Neuronal stem cell (in vitro differentiated cells): Measurements from ENCODE around the gene DLG2. TPM values are rescaled to one million over a fixed set of nuclear protein-coding genes. Genes with fewer than 3 reads are reported as not detected.
"Not testable (repeated sequence)": the region's sequence is repeated elsewhere in the genome, so short reads cannot be mapped to it uniquely, and the experiment has no call there.

Experiments used
- DNase-seq: peaks from one replicate; pipeline ENCODE4 v3.0.0-alpha.2; 2013; ENCODE audit warnings: low spot score
- H2AFZ ChIP-seq: one replicate; pipeline ENCODE4 v1.6.1; 2013; ENCODE audit warnings: mild to moderate bottlenecking, low read length, inconsistent platforms
- H2AK5ac ChIP-seq: 2 replicates; pipeline ENCODE4 v1.6.1; 2013; ENCODE audit warnings: low read depth, mild to moderate bottlenecking, inconsistent platforms, low read length, moderate library complexity, mixed read lengths
- H2BK120ac ChIP-seq: 2 replicates; pipeline ENCODE4 v1.6.1; 2013; ENCODE audit warnings: low read depth, mild to moderate bottlenecking, inconsistent platforms, low read length, moderate library complexity, mixed read lengths
- H2BK12ac ChIP-seq: one replicate; pipeline ENCODE4 v1.6.1; 2013; ENCODE audit warnings: low read length, inconsistent platforms
- H2BK15ac ChIP-seq: 2 replicates; pipeline ENCODE4 v1.6.1; 2013; ENCODE audit warnings: mild to moderate bottlenecking, low read length, inconsistent platforms, mixed read lengths
- H2BK5ac ChIP-seq: one replicate; pipeline ENCODE4 v1.6.1; 2013; ENCODE audit warnings: inconsistent platforms, mild to moderate bottlenecking, low read length, moderate library complexity
- H3K14ac ChIP-seq: one replicate; pipeline ENCODE4 v1.6.1; 2013; ENCODE audit warnings: low read length, inconsistent platforms
- H3K18ac ChIP-seq: 2 replicates; pipeline ENCODE4 v1.6.1; 2013; ENCODE audit warnings: low read length, inconsistent platforms
- H3K23ac ChIP-seq: 2 replicates; pipeline ENCODE4 v1.6.1; 2013; ENCODE audit warnings: low read depth, mild to moderate bottlenecking, mixed read lengths, low read length, inconsistent platforms; ENCODE audit not compliant: poor library complexity
- H3K27ac ChIP-seq: replicated peaks from 3 replicates; pipeline ENCODE4 v1.5.1; 2013; ENCODE audit warnings: low read length, inconsistent platforms
- H3K27me3 ChIP-seq, 3 experiments: 2 replicates each; pipeline ENCODE4 v1.6.1; 2013; ENCODE audit warnings: low read length in 3 of 3, mild to moderate bottlenecking in 2 of 3, inconsistent platforms in 1 of 3, low read depth in 1 of 3, mixed read lengths in 1 of 3, moderate library complexity in 1 of 3; ENCODE audit not compliant: control insufficient read depth in 3 of 3, insufficient read depth in 3 of 3
- H3K36me3 ChIP-seq, 2 donors: replicated peaks in 1 of 2; 2 replicates each; pipeline ENCODE4 v1.6.1; 2013; ENCODE audit warnings: low read length in 2 of 2; ENCODE audit not compliant: control insufficient read depth in 2 of 2, insufficient read depth in 2 of 2
- H3K4ac ChIP-seq: 2 replicates; pipeline ENCODE4 v1.6.1; 2013; ENCODE audit warnings: inconsistent platforms, mild to moderate bottlenecking, low read length, moderate library complexity
- H3K4me1 ChIP-seq, 2 donors: 1 replicate in 1 of 2; 2 replicates in 1 of 2; pipeline ENCODE4 v1.6.1; 2013; ENCODE audit warnings: low read length in 2 of 2, low read depth in 1 of 2; ENCODE audit not compliant: control insufficient read depth in 2 of 2, insufficient read depth in 1 of 2
- H3K4me2 ChIP-seq: one replicate; pipeline ENCODE4 v1.6.1; 2013; ENCODE audit warnings: mild to moderate bottlenecking, low read length, inconsistent platforms; ENCODE audit not compliant: insufficient read depth, poor library complexity, severe bottlenecking
- H3K4me3 ChIP-seq, 2 donors: 2 replicates each; pipeline ENCODE4 v1.5.1; 2013; ENCODE audit warnings: low read length in 2 of 2, mild to moderate bottlenecking in 2 of 2, inconsistent platforms in 1 of 2, moderate library complexity in 1 of 2
- H3K79me1 ChIP-seq: one replicate; pipeline ENCODE4 v1.6.1; 2013; ENCODE audit warnings: low read depth, mild to moderate bottlenecking, inconsistent platforms, low read length, moderate library complexity
- H3K9ac ChIP-seq: one replicate; pipeline ENCODE4 v1.6.1; 2013; ENCODE audit warnings: mild to moderate bottlenecking, low read depth, low read length, inconsistent platforms; ENCODE audit not compliant: poor library complexity
- H3K9me3 ChIP-seq, 2 donors: replicated peaks in 1 of 2; 2 replicates each; pipeline versions ENCODE3 to v1.6.1; 2013; ENCODE audit warnings: low read length in 2 of 2, mild to moderate bottlenecking in 2 of 2, inconsistent platforms in 1 of 2, low read depth in 1 of 2, mixed read lengths in 1 of 2, moderate library complexity in 1 of 2; ENCODE audit not compliant: control insufficient read depth in 2 of 2, insufficient read depth in 1 of 2
- H4K8ac ChIP-seq: one replicate; pipeline ENCODE4 v1.6.1; 2013; ENCODE audit warnings: low read depth, mild to moderate bottlenecking, inconsistent platforms, low read length, moderate library complexity
- H4K91ac ChIP-seq: one replicate; pipeline ENCODE4 v1.6.1; 2013; ENCODE audit warnings: low read length, low read depth, mild to moderate bottlenecking, inconsistent platforms; ENCODE audit not compliant: poor library complexity
- WGBS, 2 donors: extraction: QIAGEN DNeasy Blood & Tissue Kit; methylation state at CpG; one replicate each; pipeline ENCODE4 v1.1.7; 2013; ENCODE audit warnings: missing lambda C conversion rate in 2 of 2, mixed read lengths in 1 of 2; ENCODE audit not compliant: insufficient read length in 2 of 2, insufficient replicate concordance in 1 of 2; ENCODE audit errors: extremely low coverage in 2 of 2; 5-methylcytosine and 5-hydroxymethylcytosine counted together
- polyA plus RNA-seq, 2 experiments: library from polyadenylated mRNA; stranded (reverse); fragments of 200-250 nt; gene quantifications; one replicate each; pipeline ENCODE4 v1.2.3, GENCODE V29; 2013

DLG2 gene
- polyA plus RNA-seq (2013, experiment 1 of 2), result 1.2 TPM
- polyA plus RNA-seq (2013, experiment 2 of 2), result 1.6 TPM

DNA sequence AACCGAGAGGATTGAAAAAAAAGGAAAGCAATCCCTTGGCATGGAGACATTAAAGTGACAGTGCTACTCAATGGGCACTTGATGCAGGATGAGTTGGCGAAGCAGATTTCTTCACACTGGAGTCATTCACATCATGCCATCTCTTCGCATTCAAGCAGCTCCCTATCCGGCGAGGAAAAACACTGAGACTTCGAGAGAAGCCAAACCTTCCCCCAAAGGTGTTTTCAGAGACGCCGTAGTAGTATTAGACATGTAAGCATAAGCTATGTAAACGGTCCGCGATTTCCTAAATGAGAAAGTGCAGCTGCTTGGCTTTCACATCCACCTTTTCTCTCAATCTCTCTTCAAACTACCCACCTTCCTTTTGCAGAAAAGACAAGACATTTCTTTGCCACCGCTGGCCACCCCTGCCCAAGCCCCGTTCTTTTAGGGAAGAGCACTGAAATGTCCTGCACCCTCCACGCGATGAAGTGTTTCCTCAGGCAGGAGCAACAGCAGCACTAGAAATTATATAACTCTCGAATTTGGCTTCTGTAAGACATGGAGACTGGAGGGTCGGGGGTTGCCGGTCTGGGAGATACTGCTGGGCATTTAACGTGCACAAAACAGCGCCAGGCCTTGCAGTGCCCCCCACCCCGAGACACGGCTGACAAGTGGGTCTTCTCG, at the start of gene DLG2:
TSS of gene DLG2 (minus strand) at position 13 of the 666 bp plus-strand sequence.
- Histone ChIP-seq H3K18ac (peak within 1 kb of the TSS; percentile 95), H3K9ac (peak within 1 kb of the TSS; percentile 83), H3K27ac (peak within 1 kb of the TSS; percentile 72), H2BK15ac (no peak within 1 kb of the TSS), H4K8ac (no peak within 1 kb of the TSS), H3K4ac (no peak within 1 kb of the TSS), H3K36me3 (peaks cover 0 to 22% of the 10 kb centered on the region in 2 donors), H4K91ac (no peak within 1 kb of the TSS), H3K23ac (no peak within 1 kb of the TSS), H2BK120ac (no peak within 1 kb of the TSS), H3K4me1 (peaks cover 4 to 6% of the 10 kb centered on the region in 2 donors), H2BK12ac (no peak within 1 kb of the TSS), H2AK5ac (no peak within 1 kb of the TSS), H3K14ac (peak within 1 kb of the TSS; percentile 86), H3K9me3 (no peaks in the 10 kb centered on the region), H2AFZ (peak within 1 kb of the TSS; percentile 97), H3K79me1 (no peaks in the 10 kb centered on the region), H2BK5ac (no peak within 1 kb of the TSS), H3K27me3 (no peaks in the 10 kb centered on the region), H3K4me3 (peak within 1 kb of the TSS; percentile 71 to 86), H3K4me2 (peak within 1 kb of the TSS; percentile 79)
- DNase-seq, result peak; percentile 15
- WGBS, 2 donors, result no CpG with 5 or more reads among the region's 23 CpGs

DNA sequence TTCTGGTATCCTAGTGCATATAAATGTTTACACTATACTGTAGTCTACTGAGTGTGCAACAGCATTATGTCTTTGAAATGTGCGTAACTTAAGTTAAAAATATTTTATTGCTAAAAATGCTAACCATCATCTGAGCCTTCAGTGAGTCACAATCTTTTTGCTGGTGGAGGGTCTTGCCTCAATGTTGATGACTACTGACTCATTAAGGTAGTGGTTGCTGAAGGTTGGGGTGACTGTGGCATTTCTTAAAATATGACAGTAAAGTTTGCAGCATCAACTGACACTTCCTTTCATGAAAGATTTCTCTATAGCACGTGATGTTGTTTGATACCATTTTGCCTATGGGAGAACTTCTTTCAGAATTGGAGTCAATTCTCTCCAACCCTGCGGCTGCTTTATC, 46.2 kb upstream of the DLG2 start:
- Histone ChIP-seq H2AFZ (no peak overlapping the region), H3K18ac (no peak overlapping the region), H3K23ac (no peak overlapping the region), H3K4me2 (no peak overlapping the region), H2BK5ac (no peak overlapping the region), H3K36me3 (no peaks in the 10 kb centered on the region), H2BK15ac (no peak overlapping the region), H4K8ac (no peak overlapping the region), H3K9me3 (peaks cover 0 to 7% of the 10 kb centered on the region in 2 donors), H3K4me3 (no peak overlapping the region), H3K9ac (no peak overlapping the region), H2BK12ac (no peak overlapping the region), H2AK5ac (no peak overlapping the region), H3K4ac (no peak overlapping the region), H2BK120ac (no peak overlapping the region), H3K79me1 (no peaks in the 10 kb centered on the region), H3K14ac (no peak overlapping the region), H4K91ac (no peak overlapping the region), H3K27ac (no peak overlapping the region), H3K4me1 (no peaks in the 10 kb centered on the region), H3K27me3 (peaks cover 0 to 12% (median 0%) of the 10 kb centered on the region in 3 experiments)
- DNase-seq, result no peak
- no CpG with 5 or more reads among the region's 3 CpGs for WGBS, 2 donors

- Histone ChIP-seq H3K27me3 (peaks cover 0 to 12% (median 0%) of the 10 kb centered on the region in 3 experiments), H2AFZ (no peak overlapping the region), H3K18ac (no peak overlapping the region), H3K4me3 (no peak overlapping the region), H3K9me3 (peaks cover 0 to 7% of the 10 kb centered on the region in 2 donors), H2AK5ac (no peak overlapping the region), H3K4me2 (no peak overlapping the region), H3K27ac (no peak overlapping the region), H3K4me1 (no peaks in the 10 kb centered on the region), H3K9ac (no peak overlapping the region), H2BK120ac (no peak overlapping the region), H4K91ac (no peak overlapping the region), H3K79me1 (no peaks in the 10 kb centered on the region), H2BK12ac (no peak overlapping the region), H4K8ac (no peak overlapping the region), H3K23ac (no peak overlapping the region), H3K36me3 (no peaks in the 10 kb centered on the region), H2BK15ac (no peak overlapping the region), H3K4ac (no peak overlapping the region), H2BK5ac (no peak overlapping the region), H3K14ac (no peak overlapping the region)
- no CpG with 5 or more reads among the region's 8 CpGs for WGBS, 2 donors
- DNase-seq, result no peak
Measured at GRCh38 chr11:85672105-85672902, 45.2 kb upstream of the DLG2 start.

- H2BK12ac ChIP-seq, H3K4ac ChIP-seq, H4K8ac ChIP-seq, DNase-seq, H3K9me3 ChIP-seq, H3K27ac ChIP-seq, H3K14ac ChIP-seq, H2BK15ac ChIP-seq, H2BK5ac ChIP-seq, H4K91ac ChIP-seq, H3K79me1 ChIP-seq, H3K4me3 ChIP-seq, H2BK120ac ChIP-seq, H2AFZ ChIP-seq, H3K23ac ChIP-seq, H3K18ac ChIP-seq, H3K4me1 ChIP-seq, H3K4me2 ChIP-seq, H3K9ac ChIP-seq, H3K36me3 ChIP-seq, H2AK5ac ChIP-seq: not testable (repeated sequence)
- H3K27me3 ChIP-seq, result peaks cover 0 to 12% (median 0%) of the 10 kb centered on the region in 3 experiments
Measured at GRCh38 chr11:85670949-85671663, 44.0 kb upstream of the DLG2 start.
